Vagina (tissue), 2 donors: ENCODE measurements around the gene MYPOP.

Experiments
- CTCF ChIP-seq, 3 experiments: fragments of 450-650 bp in 2 of 3; fragments of 200-600 bp in 1 of 3; sonication (generic) in 1 of 3; IDR thresholded peaks; one replicate each; pipeline ENCODE4 v1.5.1; 2017 to 2019; ENCODE audit warnings: antibody characterized with exemption in 3 of 3, mild to moderate bottlenecking in 2 of 3, moderate library complexity in 2 of 3
- POLR2A ChIP-seq, 2 donors: fragments of 450-650 bp; IDR thresholded peaks; one replicate each; pipeline ENCODE4 v1.6.1; 2017; ENCODE audit warnings: antibody characterized with exemption in 2 of 2, mild to moderate bottlenecking in 2 of 2, moderate library complexity in 2 of 2
- POLR2AphosphoS5 ChIP-seq, 2 donors: sonication (generic); formaldehyde crosslinking; IDR thresholded peaks; one replicate each; pipeline ENCODE4 v1.9.0; 2017; ENCODE audit warnings: antibody characterized with exemption in 2 of 2, mild to moderate bottlenecking in 2 of 2, low read depth in 1 of 2; ENCODE audit not compliant: insufficient read depth in 1 of 2

- TF ChIP-seq CTCF (IDR thresholded peaks at IDR 0.05), result no peak
- TF ChIP-seq POLR2A (IDR thresholded peaks at IDR 0.05), result peak in 1 of 2 donors; percentile 61
- TF ChIP-seq POLR2AphosphoS5 (IDR thresholded peaks at IDR 0.05; ENCODE audit: insufficient read depth in 1 of 2, low read depth in 1 of 2), result peak; percentile 97 to 99
Measured at GRCh38 chr19:45902651-45903625, 525 bp upstream of the MYPOP start.
